Endothelial cell of hepatic sinusoid (primary cell): Measurements from ENCODE around the gene FDCSP.
"Not testable (repeated sequence)": the region's sequence is repeated elsewhere in the genome, so short reads cannot be mapped to it uniquely, and the experiment has no call there.

Source experiments
- in situ Hi-C: cut with HindIII; loops from 2 replicates; pipeline ENCODE4 v1.10.0; 2017; ENCODE audit warnings: low sequenced_read_pairs

Gene FDCSP

DNA sequence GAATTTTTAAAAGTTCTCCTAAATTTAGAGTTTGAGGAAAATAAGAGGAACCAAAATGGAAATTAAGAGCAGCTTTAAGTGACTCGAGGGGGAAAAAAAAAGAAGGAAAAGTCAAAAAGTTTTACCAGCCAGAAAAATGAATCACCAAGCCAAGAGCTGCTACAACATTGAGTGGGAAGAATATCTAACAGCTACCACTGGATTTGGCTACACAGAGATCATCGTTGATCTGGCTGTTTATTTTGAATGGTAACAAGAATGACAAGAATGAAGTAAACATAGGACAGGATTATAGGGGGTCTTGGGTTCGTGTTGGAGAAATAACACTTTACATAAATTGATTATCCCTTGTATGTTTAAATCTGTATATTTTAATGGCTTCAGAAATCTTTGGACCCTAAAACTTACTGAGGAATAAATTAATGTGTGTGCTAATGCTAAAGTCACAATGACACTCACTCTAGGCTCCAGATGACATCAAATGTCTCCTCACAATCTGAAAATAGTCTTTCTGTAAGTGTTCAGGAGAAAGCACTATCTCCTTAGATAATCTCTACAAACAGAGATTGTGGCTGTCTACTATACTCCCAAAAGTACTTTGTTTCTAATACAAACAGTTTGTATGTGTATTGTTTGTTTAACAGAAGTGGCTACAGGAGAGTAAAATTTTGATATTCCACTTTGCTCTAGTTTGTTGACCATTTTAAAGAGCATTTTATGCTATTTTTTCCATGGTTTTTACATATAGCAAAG is 13.4 kb downstream of the FDCSP start:
- in situ Hi-C loops: no loop called here

DNA sequence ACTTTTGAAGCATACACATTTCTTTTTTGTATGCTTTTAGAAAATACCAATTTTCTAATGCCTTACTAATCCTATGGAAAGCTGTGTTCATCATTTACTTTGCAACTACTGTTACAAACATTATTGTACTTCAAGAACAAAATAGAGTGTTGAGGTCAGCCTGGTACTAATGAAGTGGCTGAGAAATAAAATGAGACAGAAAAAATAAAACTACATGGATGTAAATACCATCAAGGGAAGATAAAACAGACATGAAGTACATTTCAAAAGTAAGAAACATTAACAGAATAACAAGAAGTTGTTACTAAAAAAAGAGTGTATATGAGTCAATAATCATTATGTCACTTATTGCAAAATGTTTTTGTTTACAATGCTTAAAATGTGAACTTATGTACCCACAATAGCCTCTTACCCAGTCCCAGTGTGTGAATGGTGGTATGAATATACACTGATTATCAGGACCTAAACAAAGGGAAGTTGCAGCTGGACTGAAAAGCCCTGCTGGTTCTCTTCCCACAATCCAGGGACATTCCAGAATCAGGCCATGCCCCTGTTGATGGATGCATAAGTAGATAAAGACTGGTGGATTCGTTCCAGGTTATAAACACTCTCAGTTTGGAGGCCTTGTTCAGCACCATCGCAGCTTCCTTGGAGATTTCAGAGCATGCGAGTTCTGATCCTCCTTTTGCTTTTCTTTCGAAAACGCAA is 14.1 kb downstream of the FDCSP start:
- in situ Hi-C loops: no loop called here

DNA sequence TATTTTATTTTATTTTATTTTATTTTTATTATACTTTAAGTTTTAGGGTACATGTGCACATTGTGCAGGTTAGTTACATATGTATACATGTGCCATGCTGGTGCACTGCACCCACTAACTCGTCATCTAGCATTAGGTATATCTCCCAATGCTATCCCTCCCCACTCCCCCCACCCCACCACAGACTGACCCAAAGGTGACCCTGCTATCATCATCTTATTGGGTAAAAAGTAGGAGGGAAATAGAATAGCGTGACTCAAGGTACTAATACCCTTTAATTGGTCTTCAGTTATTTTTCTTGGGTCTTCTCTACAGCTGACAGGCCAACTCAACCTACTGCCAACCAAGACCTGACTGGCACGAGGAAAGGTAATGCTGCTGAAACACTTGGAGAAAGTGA is 16.4 kb downstream of the FDCSP start, which contains the start of gene CSN3:
Gene CSN3 (plus strand): TSS at position 301 of the 400 bp plus-strand sequence. CDS start 2,223 bp downstream, outside the sequence.
- in situ Hi-C loops: not testable (repeated sequence)

DNA sequence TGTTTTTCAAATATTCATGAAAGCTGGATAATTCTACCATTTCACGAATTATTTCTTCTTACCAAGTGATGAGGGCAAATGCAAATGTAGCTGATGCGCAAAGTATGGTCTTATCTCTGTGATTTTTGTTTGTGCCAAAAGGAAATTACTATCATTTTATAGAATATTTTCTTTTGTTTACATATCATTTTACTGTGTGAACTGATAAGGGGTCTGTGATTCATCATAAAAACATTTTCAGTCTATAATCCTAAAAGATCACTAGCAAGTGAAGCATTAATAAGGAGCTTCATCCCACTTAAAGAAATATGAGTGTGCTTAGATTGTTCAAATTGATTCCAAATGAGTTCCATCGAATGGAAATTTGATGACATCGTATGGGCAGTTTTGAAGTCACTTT is 17.2 kb downstream of the FDCSP start:
- in situ Hi-C loops: no loop called here

DNA sequence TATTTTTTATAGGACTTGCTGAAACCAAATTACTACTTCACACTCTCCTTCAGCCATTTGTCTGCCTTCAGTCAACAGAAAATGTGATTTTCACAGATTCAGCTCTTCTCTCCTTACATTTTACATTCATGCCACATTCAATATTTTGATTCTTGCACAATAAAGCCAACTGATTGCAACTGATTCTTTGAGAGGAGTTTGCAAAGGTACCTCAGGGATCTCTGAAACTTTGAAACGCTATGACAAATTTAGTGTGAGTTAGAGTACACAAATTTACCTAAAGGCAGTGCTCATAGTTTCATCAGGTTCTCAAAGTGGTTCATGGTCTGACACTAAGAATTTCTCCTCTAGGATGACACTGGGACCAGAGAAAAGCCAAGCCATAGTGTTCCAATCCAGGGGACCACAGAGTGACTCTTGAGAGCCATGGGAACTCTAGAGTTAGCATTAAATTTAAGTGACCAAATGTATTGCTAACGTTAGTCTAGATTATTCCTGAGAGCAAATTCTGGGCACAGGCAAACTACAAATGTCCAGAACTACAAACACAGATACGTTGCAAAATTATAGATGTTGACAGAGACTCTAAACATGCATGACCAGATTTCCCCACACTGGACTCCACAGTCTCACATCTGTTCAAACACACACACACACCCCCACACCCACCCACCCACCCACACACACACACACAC is 25.5 kb downstream of the FDCSP start:
- in situ Hi-C loops: no loop called here

DNA sequence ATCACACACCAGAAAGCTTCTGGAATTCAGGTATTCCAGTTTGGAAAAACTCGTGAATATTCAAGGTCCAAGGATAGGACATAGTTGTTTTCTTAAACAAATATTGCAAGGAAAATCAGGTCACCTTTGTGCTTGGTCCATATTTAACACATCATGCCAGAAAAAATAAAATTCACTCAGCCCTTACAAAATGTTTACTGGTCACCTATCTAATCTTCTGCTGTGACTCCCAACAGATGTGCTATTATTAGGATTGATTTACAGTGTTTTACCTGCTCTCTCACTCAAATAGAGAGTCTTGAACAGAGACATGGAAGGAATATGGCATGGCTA is 26.0 kb downstream of the FDCSP start:
- in situ Hi-C loops: no loop called here

DNA sequence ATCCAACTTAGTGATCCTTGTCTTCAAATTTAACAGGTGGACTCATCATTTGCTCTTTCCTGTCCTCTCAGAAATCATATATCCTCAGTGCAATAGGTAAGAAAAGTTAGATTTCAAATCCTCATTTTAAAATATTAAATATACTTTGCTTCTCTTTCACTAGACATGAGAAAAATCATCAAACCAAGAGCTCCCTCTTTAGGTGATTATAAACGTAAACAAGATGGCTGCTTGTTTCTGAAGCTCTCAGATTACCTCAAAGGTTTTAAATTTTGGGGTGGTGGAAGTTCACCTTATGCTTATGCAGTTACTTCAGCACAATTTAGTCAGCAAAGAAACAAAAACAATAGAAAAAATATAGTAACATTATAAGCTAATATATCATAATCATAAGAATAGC is 43.8 kb downstream of the FDCSP start:
- in situ Hi-C loops: no loop called here

DNA sequence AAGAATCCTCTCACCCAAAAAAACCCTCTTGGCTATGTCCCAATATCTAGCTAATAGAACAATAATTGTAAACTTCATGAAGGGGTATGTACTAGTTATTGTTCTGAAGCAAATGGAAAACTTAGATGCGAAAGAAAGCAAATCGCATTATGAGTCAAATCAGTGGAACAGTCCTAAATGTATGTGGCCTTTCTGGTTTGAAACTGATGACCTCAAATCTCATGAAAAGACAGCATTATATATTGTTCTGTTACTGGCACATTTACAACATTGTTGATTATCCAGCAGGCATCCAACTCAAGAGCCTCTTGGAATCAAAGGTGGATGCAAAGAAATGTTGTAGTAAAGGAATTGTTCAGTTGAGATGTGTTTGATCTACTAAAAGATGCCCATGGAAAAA is 51.2 kb downstream of the FDCSP start:
- in situ Hi-C loops: no loop called here

DNA sequence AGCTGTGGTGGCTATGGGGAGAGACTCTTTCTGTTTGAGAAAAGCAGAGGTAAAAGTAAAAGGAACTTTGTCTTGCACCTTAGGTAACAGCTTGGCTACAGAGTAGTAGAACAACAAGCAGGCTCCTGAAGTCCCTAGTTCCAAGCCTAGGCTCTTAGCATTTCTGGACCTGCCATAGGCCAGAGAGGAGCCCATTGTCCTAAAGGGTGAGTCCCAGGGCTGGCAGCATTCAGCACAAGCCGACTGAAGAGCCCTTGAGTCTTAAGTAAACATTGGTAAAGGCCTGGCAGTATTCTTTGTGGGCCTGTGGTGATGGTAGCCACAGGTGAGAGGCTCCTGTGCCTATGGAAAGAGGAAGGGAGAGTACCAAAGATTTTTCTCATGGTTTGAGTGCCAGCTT is 54.6 kb downstream of the FDCSP start:
- in situ Hi-C loops: no loop called here
